ENCODE data around the gene FAM20A. TPM values are rescaled to one million over a fixed set of nuclear protein-coding genes. Genes with fewer than 3 reads are reported as not detected.

FAM20A gene
- total RNA-seq, 1 donor from 2014 or later, result 0.44 TPM

- no peaks in the 10 kb centered on the region for H3K9me3 Mint-ChIP-seq (ENCODE audit: unreplicated experiment)
- H3K4me3 Mint-ChIP-seq (ENCODE audit: unreplicated experiment), result no peak overlapping the region
- H3K4me1 Mint-ChIP-seq (ENCODE audit: unreplicated experiment), result peaks cover 2% of the 10 kb centered on the region
- H3K27ac Mint-ChIP-seq (ENCODE audit: unreplicated experiment), result no peak overlapping the region
- peaks cover 8% of the 10 kb centered on the region for H3K27me3 Mint-ChIP-seq (ENCODE audit: unreplicated experiment)
- no peak for TF ChIP-seq CTCF (IDR thresholded peaks at IDR 0.05; ENCODE audit: unreplicated experiment)
- no peaks in the 10 kb centered on the region for H3K36me3 Mint-ChIP-seq (ENCODE audit: low read depth, unreplicated experiment)
- no peak for DNase-seq (ENCODE audit: low spot score)
Observed at GRCh38 chr17:68491381-68492231, 109.6 kb downstream of the FAM20A start.

GRCh38 chr17:68489919-68490318, 111.2 kb downstream of the FAM20A start:
- Mint-ChIP-seq H3K27ac (ENCODE audit: unreplicated experiment) (no peak overlapping the region), H3K9me3 (ENCODE audit: unreplicated experiment) (no peaks in the 10 kb centered on the region), H3K4me1 (ENCODE audit: unreplicated experiment) (peaks cover 2% of the 10 kb centered on the region)

More at GRCh38 chr17:68489919-68490318, 111.2 kb downstream of the FAM20A start:
- Mint-ChIP-seq H3K4me3 (ENCODE audit: unreplicated experiment) (no peak overlapping the region), H3K36me3 (ENCODE audit: low read depth, unreplicated experiment) (no peaks in the 10 kb centered on the region), H3K27me3 (ENCODE audit: unreplicated experiment) (no peaks in the 10 kb centered on the region)
- no peak for TF ChIP-seq CTCF (IDR thresholded peaks at IDR 0.05; ENCODE audit: unreplicated experiment)
- no peak for DNase-seq (ENCODE audit: low spot score)

Other genes with a start within 250 kb of the FAM20A start
- 98.0 TPM for gene WIPI1, start 143.9 kb downstream of the FAM20A start, total RNA-seq (ENCODE audit: unreplicated experiment)
- gene PRKAR1A, start 88.9 kb downstream of the FAM20A start, total RNA-seq (ENCODE audit: unreplicated experiment), result 248 TPM